Vagina (tissue), 2 donors: ENCODE measurements around the gene ATXN1. TPM values are rescaled to one million over a fixed set of nuclear protein-coding genes. Genes with fewer than 3 reads are reported as not detected.

Experiments
- DNase-seq, 2 donors: peaks; one replicate each; pipeline ENCODE4 v3.0.0-alpha.2; 2017; ENCODE audit errors: extremely low spot score in 2 of 2
- H3K27ac ChIP-seq: fragments of 200-600 bp; sonication (generic); one replicate; pipeline ENCODE4 v1.5.1; 2019
- H3K27me3 ChIP-seq: fragments of 200-600 bp; sonication (generic); one replicate; pipeline ENCODE4 v1.5.1; 2019
- H3K36me3 ChIP-seq, 2 donors: fragments of 200-600 bp; sonication (generic); one replicate each; pipeline ENCODE4 v1.5.1; 2017 to 2019
- H3K4me1 ChIP-seq: fragments of 200-600 bp; sonication (generic); one replicate; pipeline ENCODE4 v1.5.1; 2019
- H3K4me3 ChIP-seq, 2 donors: fragments of 200-600 bp; sonication (generic); 1 replicate in 1 of 2; 2 replicates in 1 of 2; pipeline ENCODE4 v1.5.1; 2016 to 2019
- H3K9me3 ChIP-seq: fragments of 200-600 bp; sonication (generic); one replicate; pipeline ENCODE4 v1.5.1; 2019
- CTCF ChIP-seq, 3 experiments: fragments of 450-650 bp in 2 of 3; fragments of 200-600 bp in 1 of 3; sonication (generic) in 1 of 3; IDR thresholded peaks; one replicate each; pipeline ENCODE4 v1.5.1; 2017 to 2019; ENCODE audit warnings: antibody characterized with exemption in 3 of 3, mild to moderate bottlenecking in 2 of 3, moderate library complexity in 2 of 3
- POLR2A ChIP-seq, 2 donors: fragments of 450-650 bp; IDR thresholded peaks; one replicate each; pipeline ENCODE4 v1.6.1; 2017; ENCODE audit warnings: antibody characterized with exemption in 2 of 2, mild to moderate bottlenecking in 2 of 2, moderate library complexity in 2 of 2
- POLR2AphosphoS5 ChIP-seq, 2 donors: sonication (generic); formaldehyde crosslinking; IDR thresholded peaks; one replicate each; pipeline ENCODE4 v1.9.0; 2017; ENCODE audit warnings: antibody characterized with exemption in 2 of 2, mild to moderate bottlenecking in 2 of 2, low read depth in 1 of 2; ENCODE audit not compliant: insufficient read depth in 1 of 2
- intact Hi-C: fragments of 100-400 bp; cut with DNase I; formaldehyde crosslinking; loops from one replicate; pipeline ENCODE4 v1.15.1; 2023
- total RNA-seq: library from RNA; depleted of rRNA; stranded (reverse); fragments of >200 nt; gene quantifications from one replicate; pipeline ENCODE4 v1.2.3, GENCODE V29; 2016

The ATXN1 gene
- total RNA-seq, 1 donor from 2014 or later: 43.2 TPM

DNA sequence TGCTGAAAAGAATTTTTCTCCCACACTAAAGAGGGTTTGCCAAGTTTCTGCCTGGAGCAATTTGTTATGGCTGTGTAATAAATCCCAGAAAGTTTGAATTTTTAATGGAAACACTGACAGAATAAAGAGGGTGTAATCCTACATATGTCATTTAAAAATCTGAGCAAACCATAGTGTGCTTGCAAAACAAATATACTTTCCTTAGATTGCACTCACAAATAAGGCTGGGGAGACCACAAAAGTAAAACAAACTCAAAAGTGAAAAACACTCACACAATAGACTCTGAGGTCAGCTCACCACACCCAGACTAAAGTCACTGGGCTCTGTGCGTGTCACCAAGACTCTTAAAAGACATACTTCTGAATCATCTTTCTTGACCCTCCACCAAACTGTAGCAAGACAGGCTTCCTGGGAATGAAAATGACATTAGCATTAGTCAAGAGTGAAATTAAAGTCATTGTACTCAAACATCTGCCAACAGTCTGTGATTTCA, 4.8 kb upstream of the ATXN1 start:
- Histone ChIP-seq H3K4me3 (no peak overlapping the region), H3K27ac (no peak overlapping the region), H3K27me3 (no peaks in the 10 kb centered on the region), H3K9me3 (no peaks in the 10 kb centered on the region), H3K36me3 (no peaks in the 10 kb centered on the region), H3K4me1 (peaks cover 46% of the 10 kb centered on the region)
- TF ChIP-seq CTCF (IDR thresholded peaks at IDR 0.05): no peak
- no peak for TF ChIP-seq POLR2A (IDR thresholded peaks at IDR 0.05)
- peak in 1 of 2 donors; percentile 27 for TF ChIP-seq POLR2AphosphoS5 (IDR thresholded peaks at IDR 0.05; ENCODE audit: insufficient read depth in 1 of 2, low read depth in 1 of 2)
- intact Hi-C loops: loop anchor here (10.0 kb wide), 2 partner anchors 221 to 361 kb away; no protein-coding TSS in a partner anchor
- no peak for DNase-seq

DNA sequence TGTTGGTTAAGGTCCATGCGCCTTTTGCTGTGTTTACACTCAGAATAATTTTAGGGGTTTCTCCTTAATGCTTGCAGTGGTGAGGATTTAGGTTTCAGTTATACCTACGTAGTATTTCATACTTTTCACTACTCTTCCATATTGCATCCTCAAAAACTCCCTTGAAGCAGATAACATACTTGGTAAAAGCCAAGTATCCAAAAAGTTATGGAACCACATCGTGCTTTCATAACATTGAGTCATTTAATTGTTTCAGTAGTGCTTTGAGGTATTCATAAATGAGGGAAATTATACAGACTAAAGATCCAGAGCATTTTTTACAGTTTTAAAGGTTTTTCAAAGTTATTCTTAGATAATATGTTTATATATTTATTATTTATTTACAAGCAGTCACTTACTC, 4.0 kb upstream of the ATXN1 start:
- Histone ChIP-seq H3K9me3 (no peaks in the 10 kb centered on the region), H3K4me1 (peaks cover 38% of the 10 kb centered on the region), H3K36me3 (no peaks in the 10 kb centered on the region), H3K27me3 (no peaks in the 10 kb centered on the region), H3K4me3 (no peak overlapping the region), H3K27ac (no peak overlapping the region)
- intact Hi-C loops: loop anchor here (10.0 kb wide), 2 partner anchors 220 to 360 kb away; no protein-coding TSS in a partner anchor
- no peak for DNase-seq
- no peak for TF ChIP-seq CTCF (IDR thresholded peaks at IDR 0.05)
- no peak for TF ChIP-seq POLR2A (IDR thresholded peaks at IDR 0.05)
- TF ChIP-seq POLR2AphosphoS5 (IDR thresholded peaks at IDR 0.05; ENCODE audit: insufficient read depth in 1 of 2, low read depth in 1 of 2): no peak

- peak; percentile 9 to 54 (median 36) for TF ChIP-seq CTCF (IDR thresholded peaks at IDR 0.05)
- TF ChIP-seq POLR2A (IDR thresholded peaks at IDR 0.05): no peak
- intact Hi-C loops: loop anchor here (5.0 to 10.0 kb wide), 4 partner anchors 220 to 432 kb away; no protein-coding TSS in a partner anchor
- H3K27me3 ChIP-seq: no peaks in the 10 kb centered on the region
- no peak for DNase-seq
- H3K27ac ChIP-seq: peak overlapping the region; percentile 99
- H3K36me3 ChIP-seq: no peaks in the 10 kb centered on the region
- H3K4me3 ChIP-seq: no peak overlapping the region
- H3K9me3 ChIP-seq: no peaks in the 10 kb centered on the region
- peaks cover 29% of the 10 kb centered on the region for H3K4me1 ChIP-seq
Measured at GRCh38 chr6:16764188-16764950, 3.1 kb upstream of the ATXN1 start.

DNA sequence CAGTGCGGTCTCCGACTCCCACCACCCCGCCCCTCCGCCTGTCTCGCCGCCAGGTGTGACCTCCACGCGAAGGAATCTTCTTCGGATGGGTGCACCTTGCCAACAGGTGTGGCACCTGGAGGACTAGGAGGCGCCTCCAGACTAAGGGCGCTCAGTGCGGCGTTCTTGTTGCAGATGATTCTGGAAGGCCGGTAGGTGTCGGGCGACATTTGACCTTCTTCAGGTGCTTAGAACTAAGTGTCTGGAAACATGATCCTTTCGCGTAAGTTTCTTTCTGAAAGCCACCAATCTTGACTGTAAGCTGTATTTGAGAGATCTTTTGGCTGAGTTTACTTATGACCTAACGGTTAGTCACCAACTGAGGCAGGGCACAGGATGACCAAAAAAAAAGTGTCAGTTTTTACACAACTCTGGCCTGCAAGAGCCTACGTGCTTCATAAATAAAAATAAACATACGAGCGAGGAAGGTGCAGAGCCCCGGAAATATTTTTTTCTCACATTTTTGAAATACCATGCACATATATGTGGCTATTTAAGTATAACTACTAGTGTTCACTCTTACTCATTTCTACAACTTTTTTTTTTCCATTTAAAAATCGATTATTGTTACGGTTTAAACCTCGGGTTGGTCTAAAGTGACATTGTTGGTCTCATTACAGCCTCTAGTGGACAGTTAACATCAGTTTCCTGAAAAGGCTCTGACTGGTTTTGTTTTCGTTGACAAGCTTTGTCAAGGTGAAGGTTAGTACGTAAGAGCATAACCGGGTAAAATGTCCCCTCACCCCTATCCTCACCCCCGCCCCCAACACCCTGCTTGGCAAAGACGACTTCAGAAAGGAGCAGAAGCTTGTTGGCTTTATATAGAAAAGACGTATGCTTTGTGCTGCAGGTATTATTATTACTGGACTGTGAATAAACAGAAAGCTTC, 1.6 kb upstream of the ATXN1 start:
- no peaks in the 10 kb centered on the region for H3K9me3 ChIP-seq
- peaks cover 27% of the 10 kb centered on the region for H3K4me1 ChIP-seq
- TF ChIP-seq POLR2A (IDR thresholded peaks at IDR 0.05): no peak
- peak; percentile 28 to 82 (median 64) for TF ChIP-seq CTCF (IDR thresholded peaks at IDR 0.05)
- TF ChIP-seq POLR2AphosphoS5 (IDR thresholded peaks at IDR 0.05; ENCODE audit: insufficient read depth in 1 of 2, low read depth in 1 of 2): peak in 1 of 2 donors; percentile 73
- H3K4me3 ChIP-seq: peak overlapping the region; percentile 88 to 93
- intact Hi-C loops: loop anchor here (5.0 to 10.0 kb wide), 4 partner anchors 218 to 431 kb away; no protein-coding TSS in a partner anchor
- H3K36me3 ChIP-seq: no peaks in the 10 kb centered on the region
- DNase-seq: peak in 1 of 2 donors; percentile 91
- H3K27ac ChIP-seq: peak overlapping the region; percentile 99
- no peaks in the 10 kb centered on the region for H3K27me3 ChIP-seq
